Hematopoietic multipotent progenitor cell (in vitro differentiated cells): Measurements from ENCODE around the gene ZNF493. TPM values are rescaled to one million over a fixed set of nuclear protein-coding genes. Genes with fewer than 3 reads are reported as not detected.

Source experiments
- DNase-seq, 3 donors: peaks; one replicate each; pipeline ENCODE4 v3.0.0-alpha.2; 2011 to 2015; ENCODE audit warnings: low read depth in 2 of 3, low spot score in 2 of 3
- total RNA-seq: library from RNA; depleted of rRNA; stranded (reverse); fragments of >200 nt; gene quantifications from one replicate; pipeline ENCODE4 v1.2.3, GENCODE V29; 2012

ZNF493 gene
- total RNA-seq, result 30.2 TPM

DNA sequence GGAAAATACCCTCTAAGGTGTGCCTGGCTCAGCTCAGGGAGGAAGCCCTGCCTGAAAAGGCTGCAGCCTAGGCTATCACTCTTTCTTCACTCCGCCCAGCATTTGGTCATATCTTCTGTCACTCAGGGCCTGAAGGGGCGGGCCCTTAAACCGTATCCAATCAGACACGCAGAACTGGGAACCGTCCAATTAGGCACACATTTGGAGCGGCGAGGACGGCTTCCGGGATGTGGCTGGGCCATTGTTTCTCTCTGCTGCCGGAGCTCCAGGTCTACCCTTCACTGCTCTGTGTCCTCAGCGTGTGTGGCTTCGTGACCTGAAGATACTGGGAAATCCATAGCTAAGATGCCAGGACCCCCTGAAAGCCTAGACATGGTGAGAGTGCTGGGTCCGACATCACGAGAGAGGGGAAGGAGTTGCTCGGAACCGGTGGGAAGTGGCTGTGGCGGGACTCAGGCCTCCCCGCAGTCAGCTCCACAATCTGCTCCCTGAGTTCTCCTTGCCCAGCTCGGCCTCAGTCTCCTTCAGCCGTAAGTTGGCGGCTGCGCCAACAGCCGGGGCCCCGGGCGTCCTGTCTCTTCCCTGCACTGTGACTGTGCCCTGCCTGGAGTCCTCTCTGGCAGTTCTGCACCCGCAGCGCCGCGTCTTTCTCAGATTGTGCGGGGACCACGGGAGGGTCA is at the start of gene ZNF493:
TSS of gene ZNF493 (plus strand) at position 241 of the 680 bp plus-strand sequence. CDS start at position 346, 105 bp downstream.
- peak; percentile 74 to 98 (median 93) for DNase-seq

- DNase-seq, result no peak
Observed at GRCh38 chr19:21352830-21353229, 44.1 kb upstream of the ZNF493 start.

DNA sequence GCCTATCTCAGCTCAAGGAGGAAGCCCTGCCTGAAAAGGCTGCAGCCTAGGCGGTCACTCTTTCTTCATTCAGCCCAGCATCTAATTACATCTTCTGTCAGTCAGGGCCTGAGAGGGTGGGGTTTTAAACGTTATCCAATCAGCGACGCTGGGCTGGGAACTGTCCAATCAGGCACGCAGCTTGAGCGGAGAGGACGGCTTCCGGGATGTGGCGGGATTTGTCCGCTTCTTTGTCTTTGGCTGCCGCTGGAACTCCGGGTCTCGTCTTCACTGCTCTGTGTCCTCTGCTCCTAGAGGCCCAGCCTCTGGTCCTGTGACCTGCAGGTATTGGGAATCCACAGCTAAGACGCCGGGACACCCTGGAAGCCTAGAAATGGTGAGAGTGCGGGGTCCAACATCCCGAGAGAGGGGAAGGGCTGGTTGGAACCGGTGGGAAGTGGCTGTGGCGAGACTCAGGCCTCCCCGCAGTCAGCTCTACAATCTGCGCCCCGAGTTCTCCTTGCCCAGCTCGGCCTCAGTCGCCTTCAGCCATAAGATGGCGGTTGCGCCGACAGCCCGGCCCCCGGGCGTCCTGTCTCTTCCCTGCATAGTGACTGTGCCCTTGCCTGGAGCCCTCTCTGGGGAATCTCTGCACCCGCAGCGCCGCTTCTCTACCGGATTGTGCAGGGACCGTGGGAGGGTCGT is 38.0 kb upstream of the ZNF493 start, which contains the start of gene ZNF738:
TSS of gene ZNF738 (plus strand) at position 233 of the 684 bp plus-strand sequence. CDS start at position 374, 141 bp downstream.
- peak; percentile 48 to 96 (median 92) for DNase-seq

DNA sequence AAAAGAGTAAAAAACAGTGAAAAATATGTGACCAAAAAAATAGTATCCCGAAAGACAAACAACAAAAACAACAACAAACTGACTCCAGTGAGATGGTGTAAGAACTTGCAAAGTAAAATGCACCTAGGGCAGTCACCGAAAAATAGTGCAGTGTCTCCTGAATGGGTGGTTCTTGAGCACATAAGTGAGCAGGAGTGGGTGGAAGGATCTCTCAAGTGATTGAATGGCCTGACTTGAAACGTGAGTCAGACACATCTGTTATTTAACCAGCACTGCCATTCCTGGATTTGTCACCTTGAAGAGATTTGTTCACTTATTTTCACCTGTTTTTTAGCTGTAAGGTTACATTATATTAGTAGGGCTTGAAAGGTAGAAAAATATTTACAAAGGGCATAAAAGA is 34.6 kb upstream of the ZNF493 start:
- DNase-seq, result no peak

GRCh38 chr19:21383980-21384582 is 12.9 kb upstream of the ZNF493 start:
- DNase-seq, result no peak

GRCh38 chr19:21396121-21396520 is 812 bp upstream of the ZNF493 start:
- no peak for DNase-seq

GRCh38 chr19:21398851-21399250 is 1.9 kb downstream of the ZNF493 start:
- no peak for DNase-seq

DNA sequence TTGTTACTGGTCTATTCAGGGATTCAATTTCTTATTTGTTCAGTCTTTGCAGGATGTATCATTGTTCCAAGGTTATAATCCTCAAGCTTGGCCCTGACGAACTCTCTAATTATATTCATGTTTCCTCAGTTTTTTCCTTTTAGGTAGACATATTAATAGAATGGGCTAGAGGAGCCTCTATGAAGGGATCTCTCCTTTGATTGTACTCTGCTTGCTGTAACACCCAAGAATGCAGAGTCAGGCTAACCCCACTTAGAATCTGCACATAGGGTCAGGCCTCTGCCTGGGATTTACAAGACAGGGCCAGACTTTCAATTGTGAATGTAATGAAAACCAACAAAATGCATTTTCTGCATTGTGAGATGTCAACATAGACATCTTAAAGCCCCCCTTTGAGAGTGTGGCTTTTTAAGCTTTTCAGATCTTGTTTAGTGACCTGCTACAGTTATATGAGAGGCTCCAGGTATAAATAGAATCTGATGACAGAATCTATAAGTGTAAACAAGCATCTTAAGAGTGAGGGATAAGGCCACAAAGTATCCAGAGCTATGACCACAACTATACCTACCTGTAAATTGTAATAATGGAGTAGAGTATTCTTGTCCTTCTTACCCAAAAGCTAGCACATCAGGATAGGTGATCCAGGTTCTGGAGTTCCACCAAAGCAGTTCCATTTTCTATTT is 5.5 kb downstream of the ZNF493 start:
- DNase-seq, result no peak

DNA sequence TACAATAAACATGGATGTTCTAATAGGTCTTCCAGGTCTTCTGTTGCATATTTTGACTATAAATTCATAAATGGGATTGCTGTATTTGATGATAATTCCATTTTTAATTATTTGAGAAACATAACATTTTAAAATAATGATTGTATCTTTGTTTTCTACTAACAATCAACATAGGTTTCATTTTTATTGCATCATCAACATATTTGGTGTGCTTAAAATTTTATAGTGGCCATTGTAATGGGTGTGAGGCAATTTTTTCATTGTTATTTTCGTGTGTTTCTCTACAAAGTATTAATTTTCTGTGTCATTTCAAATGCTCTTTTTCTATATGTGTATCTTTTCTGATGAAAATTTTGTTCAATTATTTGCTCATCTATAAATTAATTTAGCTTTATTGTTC is 13.2 kb downstream of the ZNF493 start:
- no peak for DNase-seq

GRCh38 chr19:21422244-21422643 is 25.3 kb downstream of the ZNF493 start:
- DNase-seq, result no peak

- no peak for DNase-seq
Observed at GRCh38 chr19:21423057-21424041, 26.4 kb downstream of the ZNF493 start.

- DNase-seq, result peak in 2 of 3 donors; percentile 12 to 62
Observed at GRCh38 chr19:21430675-21431074, 33.7 kb downstream of the ZNF493 start.

DNA sequence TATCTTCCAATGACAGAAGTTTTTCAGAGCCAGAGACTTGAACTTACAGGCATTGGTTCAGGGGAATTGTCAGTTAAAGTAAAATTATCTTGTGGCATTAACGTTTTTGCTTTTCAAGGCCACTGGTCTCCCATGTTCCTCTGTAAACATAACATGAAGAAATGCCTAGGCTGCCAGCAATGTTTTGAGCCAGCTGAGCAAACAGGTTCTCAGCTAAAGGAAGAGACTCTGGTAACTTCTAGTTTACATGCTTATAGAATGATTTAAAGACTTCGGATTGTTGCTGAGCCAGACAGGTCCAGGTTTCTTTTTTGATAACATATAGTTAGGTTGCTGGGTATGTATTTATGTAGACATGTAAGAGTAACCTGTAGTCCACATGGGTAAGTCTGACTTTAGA is 35.7 kb downstream of the ZNF493 start:
- no peak for DNase-seq

- DNase-seq, result no peak
Observed at GRCh38 chr19:21434516-21434915, 37.6 kb downstream of the ZNF493 start.

GRCh38 chr19:21434967-21435544 is 38.1 kb downstream of the ZNF493 start:
- no peak for DNase-seq

GRCh38 chr19:21439201-21439751 is 42.3 kb downstream of the ZNF493 start:
- DNase-seq, result no peak

DNA sequence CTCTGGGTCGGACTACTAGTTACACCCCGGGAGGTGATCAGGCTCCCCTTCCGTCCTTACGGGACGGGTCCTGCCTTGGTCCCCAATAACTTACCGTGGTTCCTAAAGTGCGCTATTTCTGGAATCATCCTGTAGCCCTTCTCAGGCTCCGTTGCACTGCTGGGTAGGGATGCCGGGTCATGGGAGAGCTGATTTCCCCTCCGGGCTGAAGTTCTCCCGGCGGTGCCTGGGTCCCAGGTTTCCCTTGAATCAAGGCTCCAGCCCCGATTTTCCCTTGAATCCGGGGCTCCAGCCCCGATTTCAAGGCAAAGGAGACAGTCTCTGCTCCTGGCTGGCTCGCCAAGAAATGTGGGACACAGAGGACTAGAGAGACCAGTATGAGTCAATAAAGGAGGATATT is 43.4 kb downstream of the ZNF493 start:
- no peak for DNase-seq

GRCh38 chr19:21451187-21451586 is 54.3 kb downstream of the ZNF493 start:
- DNase-seq, result no peak

DNA sequence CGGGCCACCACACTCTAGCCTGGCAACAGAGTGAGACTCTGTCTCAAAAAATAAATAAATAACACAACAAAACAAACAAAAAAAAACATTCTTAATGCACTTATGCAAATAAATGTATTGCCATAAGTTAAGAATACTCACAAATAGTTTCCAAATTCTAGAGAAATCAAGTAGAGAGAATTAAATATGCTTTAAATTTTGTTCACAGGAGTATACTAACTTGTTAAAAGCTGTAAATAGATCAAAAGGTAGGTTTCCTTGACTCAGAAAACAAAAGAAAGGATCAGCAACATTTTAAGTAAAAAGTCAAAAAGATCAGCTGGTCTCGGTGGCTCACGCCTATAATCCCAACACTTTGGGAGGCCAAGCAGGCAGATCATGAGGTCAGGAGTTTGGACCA is 58.0 kb downstream of the ZNF493 start:
- peak in 1 of 3 donors; percentile 50 for DNase-seq
